Right atrium auricular region (tissue), 2 donors: Measurements from ENCODE around the gene MVD. TPM values are rescaled to one million over a fixed set of nuclear protein-coding genes. Genes with fewer than 3 reads are reported as not detected.

ENCODE experiments used
- DNase-seq: peaks from one replicate; pipeline ENCODE4 v3.0.0-alpha.2; 2019; ENCODE audit warnings: low spot score
- H3K27ac ChIP-seq, 2 donors: fragments of 200-600 bp; sonication (generic); 1 replicate in 1 of 2; 2 replicates in 1 of 2; pipeline ENCODE4 v1.5.1; 2016 to 2019
- H3K27me3 ChIP-seq, 2 donors: fragments of 200-600 bp; sonication (generic); one replicate each; pipeline versions ENCODE4 v1.5.1 to v1.6.0; 2017 to 2019
- H3K36me3 ChIP-seq: fragments of 200-600 bp; sonication (generic); one replicate; pipeline ENCODE4 v1.5.1; 2016
- H3K4me1 ChIP-seq, 2 donors: fragments of 200-600 bp; sonication (generic); one replicate each; pipeline versions ENCODE4 v1.5.1 to v1.6.0; 2017 to 2019
- H3K4me3 ChIP-seq, 2 donors: fragments of 200-600 bp; sonication (generic); 1 replicate in 1 of 2; 2 replicates in 1 of 2; pipeline ENCODE4 v1.5.1; 2017 to 2019; ENCODE audit warnings: mild to moderate bottlenecking in 1 of 2, moderate library complexity in 1 of 2
- H3K9me3 ChIP-seq, 2 donors: fragments of 200-600 bp; sonication (generic); one replicate each; pipeline ENCODE4 v1.5.1; 2019
- CTCF ChIP-seq, 2 donors: fragments of 200-600 bp; sonication (generic); IDR thresholded peaks; one replicate each; pipeline ENCODE4 v1.5.1; 2019; ENCODE audit warnings: antibody characterized with exemption in 2 of 2
- total RNA-seq, 2 donors: library from RNA; depleted of rRNA; stranded (reverse); fragments of >200 nt; gene quantifications; one replicate each; pipeline ENCODE4 v1.1.0, GENCODE V29; 2016

The MVD gene
- total RNA-seq, 2 donors from 2014 or later: 21.5 to 23.1 TPM

GRCh38 chr16:88639231-88640038, 23.5 kb downstream of the MVD start:
- peaks cover 0 to 13% of the 10 kb centered on the region in 2 donors for H3K4me1 ChIP-seq
- H3K4me3 ChIP-seq: no peak overlapping the region
- no peak overlapping the region for H3K27ac ChIP-seq
- DNase-seq: no peak
- TF ChIP-seq CTCF (IDR thresholded peaks at IDR 0.05): no peak
- H3K9me3 ChIP-seq: no peaks in the 10 kb centered on the region
- H3K36me3 ChIP-seq: no peaks in the 10 kb centered on the region
- peaks cover 5 to 15% of the 10 kb centered on the region in 2 donors for H3K27me3 ChIP-seq

- Histone ChIP-seq H3K9me3 (no peaks in the 10 kb centered on the region), H3K27me3 (peaks cover 5 to 15% of the 10 kb centered on the region in 2 donors)
- no peak for DNase-seq
Observed at GRCh38 chr16:88638323-88639230, 24.3 kb downstream of the MVD start, which contains the start of gene IL17C. Gene IL17C, plus strand, starts transcription at chr16:88638572. Its CDS starts 70 bp downstream, at chr16:88638642.

GRCh38 chr16:88636488-88637265, 26.2 kb downstream of the MVD start:
- no peak for DNase-seq
- Histone ChIP-seq H3K9me3 (no peaks in the 10 kb centered on the region), H3K36me3 (peaks cover 10% of the 10 kb centered on the region), H3K4me3 (no peak overlapping the region), H3K27me3 (peaks cover 5 to 15% of the 10 kb centered on the region in 2 donors), H3K4me1 (peaks cover 0 to 21% of the 10 kb centered on the region in 2 donors), H3K27ac (no peak overlapping the region)
- no peak for TF ChIP-seq CTCF (IDR thresholded peaks at IDR 0.05)

More at GRCh38 chr16:88638323-88639230, 24.3 kb downstream of the MVD start, which contains the start of gene IL17C:
- peaks cover 0 to 21% of the 10 kb centered on the region in 2 donors for H3K4me1 ChIP-seq
- H3K4me3 ChIP-seq: no peak within 1 kb of the TSS
- no peak for TF ChIP-seq CTCF (IDR thresholded peaks at IDR 0.05)
- no peaks in the 10 kb centered on the region for H3K36me3 ChIP-seq
- H3K27ac ChIP-seq: no peak within 1 kb of the TSS

GRCh38 chr16:88635671-88636319, 27.1 kb downstream of the MVD start:
- TF ChIP-seq CTCF (IDR thresholded peaks at IDR 0.05): no peak
- no peaks in the 10 kb centered on the region for H3K9me3 ChIP-seq
- H3K4me3 ChIP-seq: no peak overlapping the region
- no peak for DNase-seq
- no peak overlapping the region for H3K27ac ChIP-seq
- peaks cover 0 to 21% of the 10 kb centered on the region in 2 donors for H3K4me1 ChIP-seq
- peaks cover 5 to 15% of the 10 kb centered on the region in 2 donors for H3K27me3 ChIP-seq
- H3K36me3 ChIP-seq: peaks cover 19% of the 10 kb centered on the region
